IPS DF 4.7 (cell line): Measurements from ENCODE around the gene POLR2M.

Source experiments
- DNase-seq: peaks from one replicate; pipeline ENCODE4 v3.0.0-alpha.2; 2013; ENCODE audit warnings: low spot score; ENCODE audit errors: extremely low read depth

POLR2M gene

GRCh38 chr15:57738734-57739237, 32.3 kb downstream of the POLR2M start:
- no peak for DNase-seq

- no peak for DNase-seq
These were observed 33.5 kb downstream of the POLR2M start for GRCh38 chr15:57740048-57740447.

- no peak for DNase-seq
These were observed 34.6 kb downstream of the POLR2M start for GRCh38 chr15:57741089-57741488.

GRCh38 chr15:57743424-57743823, 36.9 kb downstream of the POLR2M start:
- no peak for DNase-seq

GRCh38 chr15:57746786-57747185, 40.3 kb downstream of the POLR2M start:
- no peak for DNase-seq

GRCh38 chr15:57747206-57747896, 40.8 kb downstream of the POLR2M start:
- DNase-seq, result no peak

GRCh38 chr15:57751177-57751800, 44.8 kb downstream of the POLR2M start:
- no peak for DNase-seq

GRCh38 chr15:57752436-57752835, 45.9 kb downstream of the POLR2M start:
- DNase-seq, result no peak

GRCh38 chr15:57752840-57753239, 46.3 kb downstream of the POLR2M start:
- no peak for DNase-seq

GRCh38 chr15:57756466-57756865, 50.0 kb downstream of the POLR2M start:
- no peak for DNase-seq

GRCh38 chr15:57758560-57758959, 52.0 kb downstream of the POLR2M start:
- no peak for DNase-seq

- no peak for DNase-seq
These were observed 55.0 kb downstream of the POLR2M start for GRCh38 chr15:57761562-57761961.

GRCh38 chr15:57762302-57762701, 55.8 kb downstream of the POLR2M start:
- no peak for DNase-seq

- no peak for DNase-seq
These were observed 56.9 kb downstream of the POLR2M start for GRCh38 chr15:57763176-57763964.
